Esophagus squamous epithelium (tissue), 4 donors: ENCODE results near the gene PLA2G2A.

Source experiments
- CTCF ChIP-seq, 6 experiments: fragments of 450-650 bp in 4 of 6; fragments of 200-600 bp in 2 of 6; sonication (generic) in 2 of 6; IDR thresholded peaks; one replicate each; pipeline ENCODE4 v1.5.1; 2016 to 2019; ENCODE audit warnings: antibody characterized with exemption in 6 of 6, mild to moderate bottlenecking in 4 of 6, moderate library complexity in 4 of 6
- POLR2A ChIP-seq, 4 donors: fragments of 450-650 bp; IDR thresholded peaks; one replicate each; pipeline ENCODE4 v1.6.1; 2017; ENCODE audit warnings: antibody characterized with exemption in 4 of 4, mild to moderate bottlenecking in 4 of 4, moderate library complexity in 3 of 4

GRCh38 chr1:20028125-20028524 is 48.7 kb upstream of the PLA2G2A start:
- TF ChIP-seq CTCF (IDR thresholded peaks at IDR 0.05) (no peak), POLR2A (IDR thresholded peaks at IDR 0.05) (no peak)
